Renal cortical epithelial cell (primary cell): ENCODE data around the gene DDIAS. TPM values are rescaled to one million over a fixed set of nuclear protein-coding genes. Genes with fewer than 3 reads are reported as not detected.
"Not testable (repeated sequence)": the region's sequence is repeated elsewhere in the genome, so short reads cannot be mapped to it uniquely, and the experiment has no call there.

Experiments
- DNase-seq: peaks from one replicate; pipeline ENCODE4 v3.0.0-alpha.2; 2011; ENCODE audit warnings: low read depth
- total RNA-seq: library from RNA; depleted of rRNA; stranded (reverse); fragments of >200 nt; gene quantifications from 2 replicates; pipeline ENCODE4 v1.2.3, GENCODE V29; 2014

Gene DDIAS
- total RNA-seq, 1 donor from 2014 or later = 0.99 TPM

DNA sequence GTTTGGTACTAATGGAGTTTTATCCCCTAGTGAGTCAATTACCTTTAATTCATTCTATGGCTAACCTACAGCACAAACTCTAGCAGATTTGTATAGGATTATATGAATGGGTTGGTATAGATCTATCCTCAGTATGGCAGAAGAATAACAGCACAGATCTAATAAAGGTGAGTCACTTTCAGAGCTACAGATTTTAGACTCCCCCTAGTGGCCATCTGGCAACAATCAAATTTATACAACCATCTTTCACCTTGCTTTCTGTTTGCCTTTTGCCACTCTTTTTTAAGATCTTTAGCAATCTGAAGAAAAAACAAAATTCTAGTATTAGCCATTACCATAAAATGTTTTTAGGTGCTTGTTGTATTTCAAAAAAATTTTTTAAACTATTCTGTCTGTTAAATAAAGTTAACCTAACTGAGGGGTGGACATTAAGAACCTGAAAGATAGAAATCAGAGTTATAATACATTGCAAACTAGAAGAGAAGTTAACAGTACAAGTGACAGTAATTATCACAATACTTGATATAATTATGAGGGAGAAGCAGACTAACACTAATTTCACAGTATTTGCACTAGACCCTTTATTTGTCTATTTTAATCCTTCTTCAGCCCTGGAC lies 25.8 kb downstream of the DDIAS start:
- peak; percentile 67 for DNase-seq

DNA sequence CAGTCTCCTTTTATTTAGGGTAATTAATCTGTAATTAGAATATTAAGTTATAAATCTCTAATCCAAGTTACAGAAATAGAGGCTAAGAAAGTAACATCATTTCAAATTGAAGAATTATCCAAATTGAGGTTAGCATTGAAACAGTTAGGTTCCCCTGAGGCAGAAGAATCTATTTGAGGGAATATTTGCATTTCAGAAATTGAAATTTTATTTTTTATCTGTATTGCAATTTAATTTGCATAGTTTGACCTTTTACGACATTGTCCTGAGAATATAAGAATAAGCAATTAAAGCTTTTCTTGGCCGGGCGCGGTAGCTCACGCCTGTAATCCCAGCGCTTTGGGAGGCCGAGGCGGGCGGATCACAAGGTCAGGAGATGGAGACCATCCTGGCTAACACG lies 27.6 kb downstream of the DDIAS start:
- no peak for DNase-seq

DNA sequence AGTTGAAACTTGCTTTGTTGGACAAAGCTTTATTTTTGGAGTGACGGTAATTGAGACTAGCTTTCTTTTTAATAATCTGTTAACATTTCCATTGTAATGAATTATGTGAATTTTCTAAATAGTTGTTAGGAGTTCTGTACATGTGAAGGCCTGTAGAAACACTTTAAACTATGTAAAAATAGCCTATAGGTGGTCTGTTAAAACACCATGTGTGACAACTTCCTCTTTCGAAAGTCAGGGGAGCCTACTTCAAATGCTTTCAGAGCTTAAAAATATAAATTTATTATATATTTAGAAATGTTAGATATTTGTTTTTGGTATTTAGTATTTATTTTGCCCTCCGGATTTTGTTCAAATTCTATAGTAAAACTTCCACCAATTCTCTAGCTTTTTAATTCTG lies 28.7 kb downstream of the DDIAS start:
- no peak for DNase-seq

DNA sequence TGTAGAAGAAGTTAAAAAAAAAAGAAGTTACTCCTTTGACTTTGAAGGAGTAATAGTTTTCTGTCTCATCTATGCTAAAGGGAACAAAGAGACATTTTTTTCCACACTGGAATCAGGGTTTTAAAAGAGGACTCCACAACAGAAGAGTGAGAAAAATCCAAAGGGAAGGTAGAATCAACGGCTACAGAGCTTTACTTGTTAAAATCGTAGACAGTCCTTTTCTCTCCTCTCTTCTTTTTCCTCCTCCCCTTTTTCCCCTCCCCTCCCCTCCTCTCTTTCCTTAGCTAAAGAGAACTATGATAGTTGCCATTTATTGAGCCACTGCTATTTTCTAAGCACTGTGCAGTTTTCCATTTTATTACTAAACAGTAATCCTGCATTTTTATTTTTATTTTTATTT lies 29.2 kb downstream of the DDIAS start:
- DNase-seq = no peak

DNA sequence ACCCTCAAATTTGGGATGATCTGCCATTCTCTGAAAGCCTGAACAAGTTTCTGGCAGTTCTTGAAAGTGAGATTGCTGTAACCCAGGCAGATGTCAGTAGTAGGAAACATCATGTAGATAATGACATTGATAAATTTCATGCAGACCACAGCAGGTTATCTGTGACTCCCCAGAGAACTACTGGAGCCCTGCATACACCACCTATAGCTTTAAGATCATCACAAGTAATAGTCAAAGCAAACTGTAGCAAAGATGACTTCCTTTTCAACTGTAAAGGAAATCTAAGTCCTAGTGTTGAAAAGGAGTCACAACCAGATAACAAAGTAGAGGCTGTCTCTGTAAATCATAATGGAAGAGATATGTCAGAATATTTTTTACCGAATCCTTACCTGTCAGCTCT lies 31.0 kb downstream of the DDIAS start:
- no peak for DNase-seq

DNA sequence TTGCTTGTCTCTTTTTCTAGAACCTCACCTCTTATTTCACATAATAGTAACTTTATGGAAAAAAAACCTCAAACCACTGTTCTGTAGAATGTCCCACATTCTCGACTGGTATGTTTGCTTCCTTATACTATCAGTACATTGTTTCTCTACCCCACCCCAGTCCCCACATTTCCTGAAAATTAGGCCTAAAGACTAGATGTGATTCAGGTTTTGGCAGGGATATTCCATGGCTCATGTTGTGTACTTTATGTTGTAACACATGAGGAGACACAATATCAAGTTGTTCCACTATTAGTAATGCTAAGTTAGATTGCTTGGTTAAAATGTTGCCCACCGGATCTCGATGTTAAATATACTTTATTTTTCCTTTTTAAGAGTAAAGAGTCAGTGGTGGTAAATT lies 34.7 kb downstream of the DDIAS start:
- no peak for DNase-seq

DNA sequence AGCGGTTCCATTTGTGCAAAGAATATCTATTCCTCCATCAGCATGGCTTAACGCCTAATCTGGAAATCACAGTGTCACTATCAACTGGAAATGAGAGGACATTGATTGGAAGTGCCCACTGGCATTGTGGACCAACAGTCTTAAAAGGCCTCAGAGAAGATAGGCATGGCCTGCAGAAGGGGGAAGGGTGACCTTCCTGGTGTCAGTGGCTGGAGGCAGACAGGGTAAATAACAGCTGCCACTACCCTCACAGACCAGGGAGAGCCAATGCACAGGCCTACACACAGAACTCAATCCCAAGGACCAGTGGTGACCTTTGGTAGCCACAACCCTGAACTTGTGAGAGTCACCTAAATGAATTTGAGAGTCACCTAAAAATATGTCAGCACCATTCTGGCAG lies 36.0 kb downstream of the DDIAS start:
- DNase-seq = no peak

DNA sequence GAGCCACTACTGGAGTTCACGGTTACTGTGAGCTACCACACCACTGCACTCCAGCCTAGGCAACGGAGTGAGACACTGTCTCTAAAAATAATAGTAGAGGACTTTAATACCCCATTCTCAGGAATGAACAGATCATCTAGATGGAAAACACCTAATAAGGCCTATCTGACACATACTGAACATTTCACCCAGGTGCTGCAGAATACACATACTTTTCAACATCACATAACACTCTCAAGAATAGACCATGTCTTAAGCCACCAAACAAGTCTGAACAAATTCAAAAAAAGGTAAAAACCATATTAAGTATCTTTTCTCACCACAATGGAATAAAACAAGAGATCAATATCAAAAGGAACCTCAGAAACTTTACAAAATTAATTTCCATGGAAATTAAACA lies 37.9 kb downstream of the DDIAS start:
- DNase-seq = no peak

DNA sequence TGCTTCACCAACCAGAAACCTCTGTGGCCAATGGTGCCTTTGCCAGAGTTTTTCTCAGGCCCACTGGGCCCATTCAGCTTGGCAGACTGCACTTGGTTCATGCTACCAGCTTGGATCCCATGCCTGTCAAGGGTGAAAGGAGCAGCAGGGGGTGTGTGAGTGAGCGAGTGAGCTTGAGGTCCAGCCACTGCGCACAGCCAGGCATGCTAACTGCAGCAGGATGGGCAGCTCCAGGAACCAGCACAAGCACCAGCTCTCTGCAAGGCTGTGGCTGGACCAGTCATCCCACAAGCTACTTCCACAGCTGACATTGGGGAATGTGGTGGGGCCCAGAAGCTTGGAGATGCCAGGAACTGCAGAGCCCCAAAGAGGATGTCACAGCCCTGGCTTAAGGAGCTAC lies 40.8 kb downstream of the DDIAS start:
- DNase-seq = no peak

DNA sequence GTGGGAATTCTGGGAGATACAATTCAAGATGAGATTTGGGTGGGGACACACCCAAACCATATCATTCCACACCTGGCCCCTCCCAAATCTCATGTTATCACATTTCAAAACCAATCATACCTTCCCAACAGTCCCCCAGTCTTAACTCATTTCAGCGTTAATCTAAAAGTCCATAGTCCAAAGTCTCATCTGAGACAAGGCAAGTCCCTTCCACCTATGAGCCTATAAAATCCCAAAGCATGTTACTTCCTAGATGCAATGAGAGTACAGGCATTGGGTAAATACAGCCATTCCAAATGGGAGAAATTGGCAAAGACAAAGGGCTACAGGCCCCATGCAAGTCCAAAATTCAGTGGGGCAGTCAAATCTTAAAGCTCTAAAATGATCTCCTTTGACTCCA lies 41.9 kb downstream of the DDIAS start:
- DNase-seq = not testable (repeated sequence)

DNA sequence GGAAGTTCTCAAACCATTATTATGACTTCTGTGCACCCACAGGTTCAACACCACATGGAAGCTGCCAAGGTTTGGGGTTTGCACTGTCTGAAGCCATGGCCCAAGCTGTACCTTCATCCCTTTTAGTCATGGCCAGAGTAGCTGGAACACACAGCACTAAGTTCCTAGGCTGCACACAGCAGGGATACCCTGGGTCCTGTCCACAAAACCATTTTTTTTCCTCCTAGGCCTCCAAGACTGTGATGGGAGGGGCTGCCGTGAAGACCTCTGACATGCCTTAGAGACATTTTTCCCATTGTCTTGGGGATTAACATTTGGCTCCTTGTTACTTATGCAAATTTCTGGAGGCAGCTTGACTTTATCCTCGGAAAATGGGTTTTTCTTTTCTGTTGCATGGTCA lies 42.7 kb downstream of the DDIAS start:
- no peak for DNase-seq

DNA sequence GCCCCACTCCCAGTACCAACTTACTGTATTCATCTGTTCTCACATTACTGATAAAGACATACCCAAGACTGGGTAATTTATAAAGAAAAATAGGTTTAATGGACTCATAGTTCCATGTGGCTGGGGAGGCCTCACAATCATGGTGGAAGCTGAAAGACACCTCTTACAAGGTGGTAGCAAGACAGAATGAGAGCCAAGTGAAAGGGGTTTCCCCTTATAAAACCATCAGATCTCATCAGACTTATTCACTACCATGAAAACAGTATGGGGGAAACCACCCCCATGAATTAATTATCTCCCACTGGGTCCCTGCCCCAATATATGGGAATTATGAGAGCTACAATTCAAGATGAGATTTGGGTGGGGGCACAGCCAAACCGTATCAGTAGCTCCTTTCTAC lies 43.5 kb downstream of the DDIAS start:
- not testable (repeated sequence) for DNase-seq

DNA sequence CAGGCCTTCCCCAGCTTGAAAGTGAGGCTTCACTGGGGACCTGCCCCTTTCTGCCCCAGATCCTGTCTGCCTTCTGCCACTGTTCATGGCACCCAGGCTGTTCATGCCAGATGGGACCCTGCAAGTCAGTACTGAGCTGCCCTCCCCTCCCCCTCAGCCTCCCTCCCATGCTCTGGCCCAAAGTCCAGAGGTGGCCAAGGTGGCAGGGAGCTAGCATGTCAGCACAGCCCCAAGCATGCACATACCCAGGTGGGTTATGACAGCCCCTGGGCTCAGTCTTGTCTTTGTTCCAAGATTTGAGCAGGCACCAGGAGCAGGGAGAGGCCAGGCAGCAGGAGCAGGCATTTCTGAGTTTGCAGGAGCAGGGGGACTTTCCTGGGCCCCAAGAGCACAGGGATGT lies 44.1 kb downstream of the DDIAS start:
- no peak for DNase-seq

DNA sequence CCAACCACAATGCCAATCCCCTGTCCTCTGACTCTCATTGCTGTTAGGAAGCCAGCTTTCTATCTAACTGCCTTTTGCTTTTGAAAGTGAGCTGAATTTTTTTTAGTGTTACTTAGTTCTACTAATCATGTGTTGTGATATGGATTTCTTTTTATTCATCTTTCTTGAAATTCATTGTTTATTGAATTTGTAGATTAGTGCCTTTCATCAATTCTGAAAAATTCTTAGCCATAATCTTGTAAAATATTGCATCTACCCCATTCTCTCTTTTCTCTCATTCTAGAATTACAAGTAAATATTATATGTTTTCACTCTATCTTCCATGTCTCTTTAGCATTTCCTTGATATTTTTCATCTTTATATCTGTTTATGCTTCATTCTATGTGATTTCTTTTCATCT lies 47.8 kb downstream of the DDIAS start:
- no peak for DNase-seq

DNA sequence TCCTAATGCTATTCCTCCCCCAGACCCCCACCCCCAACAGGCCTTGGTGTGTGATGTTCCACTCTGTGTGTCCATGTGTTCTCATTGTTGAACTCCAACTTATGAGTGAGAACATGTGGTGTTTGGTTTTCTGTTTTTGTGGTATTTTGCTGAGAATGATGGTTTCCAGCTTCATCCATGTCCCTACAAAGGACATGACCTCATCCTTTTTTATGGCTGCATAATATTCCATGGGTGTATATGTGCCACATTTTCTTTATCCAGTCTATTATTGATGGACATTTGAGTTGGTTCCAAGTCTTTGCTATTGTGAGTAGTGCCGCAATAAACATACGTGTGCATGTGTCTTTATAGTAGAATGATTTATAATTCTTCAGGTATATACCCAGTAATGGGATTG lies 49.0 kb downstream of the DDIAS start:
- DNase-seq = not testable (repeated sequence)

DNA sequence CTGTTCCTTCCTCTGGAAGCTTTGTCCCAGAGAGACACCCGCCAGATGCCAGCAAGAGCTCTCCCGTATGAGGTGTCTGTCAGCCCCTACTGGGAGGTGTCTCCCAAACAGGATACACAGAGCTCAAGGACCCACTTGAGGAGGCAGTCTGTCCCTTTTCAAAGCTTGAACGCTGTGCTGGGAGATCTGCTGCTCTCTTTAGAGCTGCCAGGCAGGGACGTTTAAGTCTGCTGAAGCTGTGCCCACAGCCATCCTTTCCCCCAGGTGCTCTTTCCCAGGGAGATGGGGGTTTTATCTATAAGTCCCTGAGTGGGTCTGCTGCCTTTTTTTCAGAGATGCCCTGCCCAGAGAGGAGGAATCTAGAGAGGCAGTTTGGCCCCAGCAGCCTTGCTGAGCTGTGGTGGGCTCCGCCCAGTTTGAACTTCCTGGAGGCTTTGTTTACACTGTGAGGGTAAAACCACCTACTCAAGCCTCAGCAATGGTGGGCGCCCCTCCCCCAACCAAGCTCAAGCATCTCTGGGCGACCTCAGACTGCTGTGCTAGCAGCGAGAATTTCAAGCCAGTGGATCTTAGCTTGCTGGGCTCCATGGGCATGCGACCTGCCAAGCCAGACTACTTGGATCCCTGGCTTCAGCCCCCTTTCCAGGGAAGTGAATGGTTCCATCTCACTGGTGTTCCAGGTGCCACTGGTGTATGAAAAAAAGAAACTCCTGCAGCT lies 54.4 kb downstream of the DDIAS start:
- DNase-seq = not testable (repeated sequence)

DNA sequence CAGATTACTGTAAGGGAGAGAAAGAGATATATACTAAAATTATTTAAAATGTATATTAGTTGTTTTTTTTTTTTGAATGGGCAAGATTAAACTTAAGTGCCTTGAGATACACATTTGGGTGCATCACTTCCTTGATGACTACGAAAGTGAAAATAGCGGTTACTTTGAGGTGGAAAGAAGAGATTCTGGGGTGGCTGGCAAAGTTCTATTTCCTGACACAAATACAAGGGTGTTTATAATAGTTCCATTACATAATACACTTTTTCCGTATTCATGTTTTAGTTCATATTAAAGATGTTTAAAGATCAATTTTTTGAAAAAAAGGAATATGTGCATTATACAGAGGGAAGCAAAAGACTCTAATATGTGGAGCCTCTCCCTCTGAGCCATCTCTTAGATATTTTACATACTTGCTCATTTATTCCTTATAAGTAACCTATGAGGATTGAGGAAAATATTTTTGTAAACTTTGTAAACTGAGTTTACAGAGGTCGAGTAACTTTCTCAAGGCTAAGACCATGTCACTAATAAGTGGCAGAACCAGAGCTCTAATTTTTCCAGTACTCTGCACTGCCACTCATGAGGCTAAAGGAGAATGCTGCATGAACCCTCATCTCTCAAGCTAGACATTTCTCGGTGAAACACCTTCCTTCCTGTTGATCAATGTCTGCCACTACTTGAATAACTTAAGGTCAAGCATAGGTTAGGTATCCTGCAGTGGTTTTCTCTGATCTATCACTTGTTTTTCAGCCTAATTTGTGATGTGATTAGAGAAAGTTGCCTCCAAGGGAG lies 58.6 kb downstream of the DDIAS start:
- no peak for DNase-seq

DNA sequence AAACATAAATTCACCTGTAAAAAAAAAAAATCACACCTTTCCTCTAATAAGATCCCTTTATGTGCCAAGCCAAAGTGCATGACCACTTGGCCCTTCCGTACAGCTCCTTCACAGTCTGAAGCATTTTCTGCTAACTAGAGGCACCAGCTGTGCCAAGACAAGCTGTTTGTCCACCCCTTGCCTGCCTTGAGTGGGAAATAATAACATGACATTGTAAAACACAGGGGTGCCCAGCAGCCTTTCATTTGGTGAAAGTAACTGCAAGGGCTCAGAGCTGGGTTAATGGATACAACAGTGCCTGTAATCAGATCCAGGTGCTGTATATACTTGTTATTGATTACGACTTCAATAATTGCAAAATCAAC lies 59.2 kb downstream of the DDIAS start:
- DNase-seq = no peak

DNA sequence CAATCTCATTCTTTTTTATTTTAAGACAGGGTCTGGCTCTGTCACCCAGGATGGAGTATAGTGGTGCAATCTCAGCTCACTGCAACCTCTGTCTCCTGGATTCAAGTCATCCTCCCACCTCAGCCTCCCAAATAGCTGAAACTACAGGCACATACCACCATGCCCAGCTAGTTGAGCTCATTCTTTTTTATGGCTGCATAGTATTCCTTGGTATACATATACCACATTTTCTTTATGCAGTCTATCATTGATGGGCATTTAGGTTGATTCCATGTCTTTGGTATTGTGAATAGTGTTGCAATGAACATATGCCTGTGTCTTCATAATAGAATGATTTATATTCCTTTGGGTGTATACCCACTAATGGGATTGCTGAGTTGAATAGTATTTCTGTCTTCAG lies 60.5 kb downstream of the DDIAS start:
- not testable (repeated sequence) for DNase-seq

DNA sequence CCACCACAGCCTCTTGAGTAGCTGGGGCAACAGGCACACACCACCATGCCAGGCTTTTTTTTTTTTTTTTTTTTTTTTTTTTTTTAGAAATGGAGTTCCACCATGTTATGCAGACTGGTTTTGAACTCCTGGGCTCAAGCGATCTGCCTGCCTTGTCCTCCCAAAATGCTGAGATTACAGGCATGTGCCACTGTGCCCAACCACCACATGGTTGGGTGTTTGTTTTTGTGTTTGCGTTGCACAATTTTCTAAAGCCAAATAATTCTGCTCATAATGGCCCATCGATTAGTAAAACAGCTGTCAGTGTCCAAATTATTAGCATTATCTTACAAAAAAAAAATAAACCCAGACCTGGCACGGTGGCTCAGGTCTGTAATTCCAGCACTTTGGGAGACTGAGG lies 65.8 kb downstream of the DDIAS start:
- no peak for DNase-seq

DNA sequence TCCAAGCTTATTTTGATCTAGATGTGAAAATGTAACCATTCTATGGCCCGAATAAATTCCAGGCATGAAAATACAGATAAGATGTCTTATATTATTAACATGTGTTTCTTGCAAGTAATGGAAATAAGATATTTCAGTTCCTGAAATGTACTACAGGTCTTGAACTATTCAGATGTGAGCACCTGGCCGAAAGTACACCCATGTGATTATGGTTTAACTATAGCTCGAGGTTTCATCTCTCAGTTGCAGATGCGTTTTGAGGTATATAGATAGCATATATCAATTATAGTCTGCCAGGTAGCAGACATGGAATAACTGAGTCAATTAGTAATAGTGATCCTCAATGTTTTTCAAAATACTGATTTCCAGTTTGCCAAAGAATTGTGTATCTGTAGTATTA lies 68.3 kb downstream of the DDIAS start:
- no peak for DNase-seq

DNA sequence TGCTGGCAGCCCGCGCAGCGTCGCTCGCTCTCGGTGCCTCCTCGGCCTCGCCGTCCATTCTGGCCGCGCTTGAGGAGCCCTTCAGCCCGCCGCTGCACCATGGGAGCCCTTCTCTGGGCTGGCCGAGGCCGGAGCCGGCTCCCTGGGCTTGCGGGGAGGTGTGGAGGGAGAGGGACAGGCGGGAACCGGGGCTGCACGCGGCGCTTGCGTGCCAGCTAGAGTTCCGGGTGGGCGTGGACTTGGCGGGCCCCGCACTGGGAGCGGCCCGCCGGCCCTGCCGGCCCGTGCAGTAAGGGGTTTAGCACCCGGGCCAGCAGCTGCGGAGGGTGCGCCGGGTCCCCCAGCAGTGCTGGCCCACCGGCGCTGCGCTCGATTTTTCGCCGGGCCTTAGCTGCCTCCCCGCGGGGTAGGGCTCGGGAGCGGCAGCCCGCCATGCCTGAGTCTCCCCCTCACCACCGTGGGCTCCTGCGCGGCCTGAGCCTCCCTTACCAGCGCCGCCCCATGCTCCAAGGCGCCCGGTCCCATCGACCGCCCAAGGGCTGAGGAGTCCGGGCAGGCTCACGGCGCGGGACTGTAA lies 69.1 kb downstream of the DDIAS start:
- DNase-seq = not testable (repeated sequence)

DNA sequence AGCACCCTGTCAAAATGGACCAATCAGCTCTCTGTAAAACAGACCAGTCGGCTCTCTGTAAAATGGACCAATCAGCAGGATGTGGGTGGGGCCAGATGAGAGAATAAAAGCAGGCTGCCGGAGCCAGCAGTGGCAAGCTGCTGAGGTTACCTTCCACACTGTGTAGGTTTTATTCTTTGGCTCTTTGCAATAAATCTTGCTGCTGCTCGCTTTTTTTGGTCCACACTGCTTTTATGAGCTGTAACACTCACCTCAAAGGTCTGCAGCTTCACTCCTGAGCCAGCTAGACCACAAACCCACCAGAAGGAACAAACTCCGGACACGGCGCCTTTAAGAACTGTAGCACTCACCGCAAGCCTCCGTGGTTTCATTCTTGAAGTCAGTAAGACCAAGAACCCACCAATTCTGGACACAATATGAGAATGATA lies 70.0 kb downstream of the DDIAS start:
- not testable (repeated sequence) for DNase-seq
